Measurements from ENCODE around the gene PAGR1.
"Not testable (repeated sequence)": the region's sequence is repeated elsewhere in the genome, so short reads cannot be mapped to it uniquely, and the experiment has no call there.

Gene PAGR1

GRCh38 chr16:29793153-29793552 is 22.8 kb upstream of the PAGR1 start:
- DNase-seq, result not testable (repeated sequence)

DNA sequence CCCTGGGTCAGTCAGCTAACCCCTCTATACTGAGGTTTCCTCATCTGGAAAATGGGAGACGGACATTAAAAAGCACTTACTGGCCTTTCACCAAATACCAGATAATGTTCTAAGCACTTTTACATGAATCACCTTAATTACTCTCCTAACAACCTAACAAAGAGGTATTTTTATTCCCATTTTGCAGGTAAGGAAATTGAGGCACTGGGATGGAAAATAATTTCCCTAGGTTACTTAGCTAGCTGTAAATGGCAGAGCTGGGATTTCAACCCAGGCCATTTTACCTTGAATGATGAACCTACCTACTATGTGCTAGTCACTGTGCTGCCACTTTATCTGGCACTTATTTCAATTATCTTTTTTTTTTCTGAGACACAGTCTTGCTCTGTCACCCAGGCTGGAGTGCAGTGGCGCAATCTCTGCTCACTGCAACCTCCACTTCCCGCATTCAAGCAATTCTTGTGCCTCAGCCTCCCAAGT is 21.7 kb upstream of the PAGR1 start:
- DNase-seq, result no peak

DNA sequence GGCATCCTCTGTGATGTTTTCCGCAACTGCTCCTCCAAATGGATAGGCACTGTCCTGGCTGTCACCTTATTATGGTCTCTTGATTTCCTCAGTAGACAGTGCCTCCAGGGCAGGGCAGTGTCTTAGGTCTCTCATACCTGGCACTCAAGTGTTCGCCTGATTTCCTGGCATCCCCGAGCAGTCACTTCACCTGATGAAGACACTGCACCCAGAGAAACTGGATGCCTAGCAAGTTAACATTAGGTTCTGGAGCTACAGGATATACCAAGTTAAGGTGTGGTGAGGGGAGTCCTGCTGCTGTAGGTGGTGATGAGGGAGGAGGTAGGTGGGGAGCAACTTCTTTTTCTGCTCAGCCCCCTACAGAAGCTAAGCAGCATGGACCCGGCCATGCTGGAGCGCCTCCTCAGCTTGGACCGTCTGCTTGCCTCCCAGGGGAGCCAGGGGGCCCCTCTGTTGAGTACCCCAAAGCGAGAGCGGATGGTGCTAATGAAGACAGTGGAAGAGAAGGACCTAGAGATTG is 13.5 kb upstream of the PAGR1 start:
- no peak for DNase-seq

DNA sequence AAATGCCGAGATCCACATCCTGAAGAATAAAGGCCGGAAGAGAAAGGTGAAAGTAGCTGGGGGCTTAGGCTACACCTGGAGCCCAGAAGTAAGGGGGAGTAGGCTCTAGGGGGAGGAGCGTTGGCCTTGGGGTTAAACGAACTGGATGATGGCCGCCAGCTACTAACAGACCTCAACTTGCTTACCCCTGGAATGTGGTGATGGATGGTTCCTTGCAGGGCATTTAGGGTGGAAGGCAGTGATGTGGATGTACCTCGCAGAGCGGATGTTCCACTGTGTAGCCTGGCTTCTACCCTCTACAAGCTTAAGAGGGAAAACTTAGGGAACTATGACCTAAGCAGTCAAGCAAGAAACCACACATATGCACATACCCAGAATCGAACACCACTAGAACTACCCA is 11.9 kb upstream of the PAGR1 start:
- DNase-seq, result peak; percentile 13

DNA sequence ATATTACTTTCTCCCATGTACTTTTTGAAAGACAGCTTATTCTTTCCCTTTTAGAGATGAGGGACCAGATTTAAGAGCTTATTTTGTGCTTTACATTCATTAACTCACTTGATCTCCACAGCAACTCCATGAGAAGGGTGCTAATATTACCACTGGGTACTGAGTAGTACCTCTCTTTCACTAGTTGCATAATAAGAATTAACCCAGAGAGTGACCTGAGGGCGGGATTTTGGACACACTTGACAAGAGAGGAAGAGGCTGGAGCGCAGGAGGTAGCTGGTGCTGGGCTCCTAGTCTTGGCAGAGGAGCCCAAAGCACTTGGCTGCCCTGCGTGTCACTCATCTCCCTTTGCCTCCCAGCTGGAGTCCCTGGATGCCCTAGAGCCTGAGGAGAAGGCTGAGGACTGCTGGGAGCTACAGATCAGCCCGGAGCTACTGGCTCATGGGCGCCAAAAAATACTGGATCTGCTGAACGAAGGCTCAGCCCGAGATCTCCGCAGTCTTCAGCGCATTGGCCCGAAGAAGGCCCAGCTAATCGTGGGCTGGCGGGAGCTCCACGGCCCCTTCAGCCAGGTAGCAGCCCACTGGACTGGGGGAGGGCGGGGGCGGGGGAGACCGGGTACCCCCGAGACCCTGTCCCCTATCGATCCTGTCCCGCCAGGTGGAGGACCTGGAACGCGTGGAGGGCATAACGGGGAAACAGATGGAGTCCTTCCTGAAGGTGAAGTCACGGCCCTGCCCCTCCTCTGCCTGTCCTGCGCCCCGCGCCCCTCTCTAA is 11.3 kb upstream of the PAGR1 start:
- DNase-seq, result peak; percentile 66

- DNase-seq, result peak; percentile 99
These were observed 10.5 kb upstream of the PAGR1 start for GRCh38 chr16:29805232-29806098.

DNA sequence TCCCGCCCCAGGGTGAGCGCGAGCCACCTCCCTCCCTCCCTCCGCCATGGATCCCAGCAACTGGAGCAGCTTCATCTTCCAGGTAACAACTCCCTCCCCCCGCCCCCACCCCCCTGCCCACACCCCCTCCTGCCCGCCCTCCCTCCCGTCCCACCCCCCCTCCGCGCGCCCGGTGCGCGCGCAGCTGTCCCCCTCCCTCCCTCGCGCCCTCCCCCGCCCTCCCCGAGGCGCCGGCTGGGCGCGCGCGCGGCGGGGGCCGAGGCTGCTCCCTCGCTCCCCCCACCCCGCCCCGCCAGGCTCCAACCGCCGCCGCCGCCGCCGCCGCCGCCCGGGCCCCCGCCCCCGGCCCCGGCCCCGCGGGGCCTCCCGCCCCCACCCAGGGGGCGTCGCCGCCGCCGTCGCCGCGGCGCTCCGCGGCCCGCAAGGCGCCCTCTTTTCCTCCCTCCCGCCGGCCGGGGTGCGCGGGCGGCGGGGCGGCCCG is 9.8 kb upstream of the PAGR1 start, which contains the start of gene MAZ:
Gene MAZ (plus strand): TSS at position 431 of the 481 bp plus-strand sequence. CDS start 173 bp downstream, outside the sequence.
- peak; percentile 90 for DNase-seq

GRCh38 chr16:29806641-29807425 is 9.1 kb upstream of the PAGR1 start:
- peak; percentile 57 for DNase-seq

GRCh38 chr16:29807426-29808218 is 8.3 kb upstream of the PAGR1 start:
- DNase-seq, result peak; percentile 73

- no peak for DNase-seq
These were observed 7.6 kb upstream of the PAGR1 start for GRCh38 chr16:29808219-29808900.

DNA sequence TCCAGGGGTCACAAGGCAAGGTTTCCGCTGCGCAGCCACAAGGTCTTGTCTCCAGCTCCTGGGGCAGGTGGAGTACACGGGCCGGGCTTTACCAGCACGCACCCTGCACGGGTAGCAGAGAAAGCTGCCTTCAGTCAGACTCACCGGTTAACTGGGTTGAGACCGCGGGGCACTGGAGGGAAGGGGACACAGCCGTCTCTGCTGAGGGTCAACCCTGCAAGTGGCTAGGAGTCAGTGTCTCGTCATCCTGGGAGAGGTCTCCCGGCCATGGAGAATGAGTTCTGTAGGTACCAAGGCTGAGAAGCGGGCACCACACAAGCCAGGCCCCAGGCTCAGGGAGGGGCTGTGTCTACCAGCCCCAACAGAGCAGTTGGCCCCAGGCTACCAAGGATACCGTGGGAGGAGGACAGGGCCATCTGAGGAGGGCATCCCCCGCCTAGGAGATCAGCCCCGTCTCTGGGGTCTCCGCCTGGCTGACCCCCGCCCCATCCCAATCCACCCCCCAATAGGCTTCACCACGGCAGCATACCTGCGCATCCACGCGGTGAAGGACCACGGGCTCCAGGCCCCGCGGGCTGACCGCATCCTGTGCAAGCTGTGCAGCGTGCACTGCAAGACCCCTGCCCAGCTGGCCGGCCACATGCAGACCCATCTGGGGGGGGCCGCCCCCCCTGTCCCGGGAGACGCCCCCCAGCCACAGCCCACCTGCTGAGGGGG is 6.8 kb upstream of the PAGR1 start:
- no peak for DNase-seq

DNA sequence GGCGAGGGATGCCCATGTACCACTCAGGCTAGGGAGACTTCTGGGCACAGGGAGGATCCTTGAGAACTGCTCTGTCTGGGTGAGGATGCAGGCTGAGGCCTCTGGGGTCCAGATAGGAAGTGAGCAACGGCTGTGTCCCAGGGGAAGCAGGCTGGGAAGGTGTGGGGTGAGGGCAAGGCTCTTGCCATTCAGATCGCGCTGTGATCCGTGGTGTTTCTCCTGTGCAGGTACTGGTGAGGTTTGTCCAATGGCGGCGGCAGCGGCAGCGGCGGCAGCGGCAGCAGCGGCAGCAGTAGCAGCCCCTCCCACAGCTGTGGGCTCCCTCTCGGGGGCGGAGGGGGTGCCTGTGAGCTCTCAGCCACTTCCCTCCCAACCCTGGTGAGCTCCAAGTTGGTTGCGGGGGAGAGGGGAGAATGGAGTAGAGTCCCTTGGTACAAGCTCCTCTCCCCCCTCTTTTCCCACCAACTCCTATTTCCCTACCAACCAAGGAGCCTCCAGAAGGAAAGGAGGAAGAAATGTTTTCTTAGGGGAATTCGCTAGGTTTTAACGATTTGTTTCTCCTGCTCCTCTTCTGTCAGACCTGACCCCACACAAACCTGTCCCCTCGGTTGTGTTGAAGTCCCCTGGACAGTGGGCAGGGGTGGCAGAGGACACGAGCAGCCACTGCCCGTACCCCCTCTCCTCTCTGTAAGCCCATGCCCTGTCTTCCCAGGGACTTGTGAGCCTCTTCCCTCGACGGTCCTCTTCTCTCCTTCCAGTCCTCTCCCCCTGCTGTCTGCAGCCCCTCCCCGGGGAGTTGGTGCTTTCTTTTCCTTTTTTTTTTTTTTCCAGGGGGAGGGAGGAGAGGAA is 5.9 kb upstream of the PAGR1 start:
- peak; percentile 19 for DNase-seq

DNA sequence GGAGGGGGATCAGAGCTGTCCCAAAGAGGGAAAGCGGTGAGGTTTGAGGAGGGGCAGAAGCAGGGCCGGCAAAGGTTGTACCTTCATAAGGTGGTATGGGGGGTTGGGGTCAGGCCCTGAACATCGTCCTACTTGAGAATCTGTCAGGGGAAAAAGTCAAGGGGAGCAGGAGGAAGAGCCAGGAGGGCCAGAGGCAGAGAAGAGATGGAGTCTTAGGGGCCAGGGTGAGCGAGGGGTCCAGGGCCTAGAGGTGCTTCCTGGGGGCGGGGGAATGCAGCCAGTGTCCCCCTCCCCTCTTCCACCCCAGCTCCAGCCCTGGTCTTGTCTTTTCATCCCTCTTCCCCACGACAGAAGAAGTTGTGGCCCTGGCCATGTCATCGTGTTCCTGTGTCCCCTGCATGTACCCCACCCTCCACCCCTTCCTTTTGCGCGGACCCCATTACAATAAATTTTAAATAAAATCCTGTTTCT is 5.2 kb upstream of the PAGR1 start:
- no peak for DNase-seq

DNA sequence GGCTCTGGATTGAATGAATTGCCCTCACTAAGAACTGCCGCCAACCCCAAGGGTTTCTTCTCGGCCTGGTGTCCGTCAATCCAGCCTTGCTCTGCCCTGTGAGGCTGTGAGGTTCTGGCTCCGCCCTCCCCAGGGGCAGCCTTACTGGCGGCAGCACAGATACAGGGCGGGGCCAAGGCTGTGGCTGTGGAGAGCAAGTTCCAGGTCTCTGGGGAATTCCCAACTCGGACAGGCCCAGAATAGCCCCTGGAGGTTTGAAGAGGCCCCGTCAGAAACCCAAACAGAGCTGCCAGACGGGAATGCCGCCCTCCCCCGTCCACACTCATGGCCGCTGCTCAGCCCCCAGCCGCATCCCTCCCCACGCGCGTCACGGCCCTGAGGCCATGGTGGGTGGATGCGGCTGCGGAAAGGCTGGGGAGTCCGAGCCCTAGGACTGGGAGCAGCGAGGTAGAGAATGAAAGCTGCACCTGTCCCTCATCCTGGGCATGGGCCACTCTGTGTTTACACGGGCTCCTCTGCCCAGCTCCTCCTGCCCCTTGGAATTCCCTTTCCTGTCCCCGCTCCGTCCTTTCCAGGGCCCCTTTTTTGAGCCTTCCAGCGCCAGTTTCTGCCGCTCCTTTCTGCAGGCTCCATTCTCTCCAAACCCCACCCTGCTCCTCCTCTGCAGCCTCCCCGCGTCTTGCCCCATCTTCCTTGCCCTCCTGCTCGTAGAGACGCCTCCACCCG is 4.6 kb upstream of the PAGR1 start:
- DNase-seq, result peak; percentile 89

DNA sequence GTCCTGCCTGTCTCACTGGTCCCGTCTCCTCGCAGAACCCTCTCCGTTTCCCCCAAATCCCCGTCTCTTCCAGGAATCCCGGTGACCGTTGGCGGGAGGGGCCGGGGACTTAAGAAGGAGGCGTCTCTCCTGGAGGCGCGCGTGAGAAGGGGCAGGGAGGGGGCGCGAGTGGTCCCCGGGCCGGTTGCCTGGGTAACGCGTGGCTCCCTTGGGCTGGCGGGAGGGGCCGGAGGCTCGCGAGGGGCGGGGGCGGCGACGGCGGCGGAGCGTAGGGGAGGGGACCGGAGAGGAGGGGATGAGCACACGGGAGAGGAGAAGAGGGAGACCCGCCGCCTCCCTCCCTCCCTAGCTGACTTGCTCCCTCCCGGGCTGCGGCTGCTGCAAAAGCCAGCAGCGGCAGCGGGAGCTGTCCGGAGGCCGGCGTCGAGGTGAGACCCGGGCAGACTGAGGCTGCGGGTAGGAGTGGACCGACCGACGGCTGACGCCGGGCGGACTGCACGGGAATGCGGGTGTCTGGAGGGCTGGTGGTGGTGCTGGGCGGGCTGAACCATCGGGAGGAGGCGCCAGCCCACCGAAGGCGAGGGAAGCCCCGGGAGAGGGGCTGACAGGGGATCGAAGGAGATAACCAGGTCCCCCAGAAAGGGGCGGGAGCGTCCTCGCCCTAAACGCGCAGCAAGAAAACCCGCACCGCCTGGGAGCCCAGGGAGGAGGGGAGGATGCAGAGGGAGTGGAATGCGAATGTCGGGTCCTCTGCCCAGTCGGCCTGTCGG is 3.9 kb upstream of the PAGR1 start, which contains the start of gene PRRT2:
Gene PRRT2 (plus strand): TSS at position 298 of the 770 bp plus-strand sequence. CDS start 862 bp downstream, outside the sequence.
- peak; percentile 48 for DNase-seq

DNA sequence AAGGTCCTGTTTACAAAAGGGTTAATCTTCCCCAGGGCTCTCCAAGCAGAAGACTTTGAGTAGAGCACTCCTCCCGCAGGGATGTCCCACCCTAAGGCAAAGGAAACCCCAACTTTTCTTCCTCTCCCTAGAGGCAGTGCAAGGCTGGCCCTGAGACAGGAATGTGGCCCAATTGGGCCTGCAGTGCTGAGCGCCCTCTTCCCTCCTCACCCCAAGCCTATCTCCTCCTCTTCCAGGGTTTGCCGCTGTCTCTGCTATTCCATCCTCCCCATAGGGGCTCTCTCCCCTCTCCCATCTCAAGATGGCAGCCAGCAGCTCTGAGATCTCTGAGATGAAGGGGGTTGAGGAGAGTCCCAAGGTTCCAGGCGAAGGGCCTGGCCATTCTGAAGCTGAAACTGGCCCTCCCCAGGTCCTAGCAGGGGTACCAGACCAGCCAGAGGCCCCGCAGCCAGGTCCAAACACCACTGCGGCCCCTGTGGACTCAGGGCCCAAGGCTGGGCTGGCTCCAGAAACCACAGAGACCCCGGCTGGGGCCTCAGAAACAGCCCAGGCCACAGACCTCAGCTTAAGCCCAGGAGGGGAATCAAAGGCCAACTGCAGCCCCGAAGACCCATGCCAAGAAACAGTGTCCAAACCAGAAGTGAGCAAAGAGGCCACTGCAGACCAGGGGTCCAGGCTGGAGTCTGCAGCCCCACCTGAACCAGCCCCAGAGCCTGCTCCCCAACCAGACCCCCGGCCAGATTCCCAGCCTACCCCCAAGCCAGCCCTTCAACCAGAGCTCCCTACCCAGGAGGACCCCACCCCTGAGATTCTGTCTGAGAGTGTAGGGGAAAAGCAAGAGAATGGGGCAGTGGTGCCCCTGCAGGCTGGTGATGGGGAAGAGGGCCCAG is 3.0 kb upstream of the PAGR1 start:
- no peak for DNase-seq
